CD8-positive, alpha-beta memory T cell (primary cell): ENCODE data around the gene RNF144B. TPM values are rescaled to one million over a fixed set of nuclear protein-coding genes. Genes with fewer than 3 reads are reported as not detected.

Source experiments
- CTCF ChIA-PET: fragments of 350-600 bp; sonication (Branson Sonifier 250); formaldehyde crosslinking; loops from one replicate; lab custom pipeline; 2021; ENCODE audit warnings: antibody characterized with exemption; lab: Charles Lee
- POLR2A ChIA-PET: fragments of 350-600 bp; sonication (Branson Sonifier 250); formaldehyde crosslinking; loops from one replicate; lab custom pipeline; 2021; ENCODE audit warnings: antibody characterized with exemption; lab: Charles Lee
- DNase-seq, 5 donors: peaks; one replicate each; pipeline versions ENCODE4 v3.0.0 to v3.0.0-alpha.2; 2020 to 2022; ENCODE audit warnings: mixed read lengths in 1 of 5
- H3K27ac ChIP-seq: one replicate; pipeline ENCODE4 v1.7.0; 2013; ENCODE audit warnings: low read depth, mild to moderate bottlenecking, low read length, moderate library complexity
- H3K27me3 ChIP-seq: 2 replicates; pipeline ENCODE4 v1.7.0; 2013; ENCODE audit warnings: low read length, mild to moderate bottlenecking; ENCODE audit not compliant: insufficient read depth, poor library complexity, severe bottlenecking
- H3K36me3 ChIP-seq: 2 replicates; pipeline ENCODE4 v1.7.0; 2013; ENCODE audit warnings: mild to moderate bottlenecking, low read length, moderate library complexity; ENCODE audit not compliant: insufficient read depth
- H3K4me1 ChIP-seq: 2 replicates; pipeline ENCODE4 v1.7.0; 2013; ENCODE audit warnings: mild to moderate bottlenecking, low read length, moderate library complexity; ENCODE audit not compliant: insufficient read depth
- H3K4me3 ChIP-seq: 2 replicates; pipeline ENCODE4 v1.7.0; 2013; ENCODE audit warnings: mild to moderate bottlenecking, low read length
- H3K9me3 ChIP-seq: 2 replicates; pipeline ENCODE4 v1.7.0; 2013; ENCODE audit warnings: mild to moderate bottlenecking, low read length
- H3K27ac Mint-ChIP-seq, 8 donors: one replicate each; pipeline ENCODE4 v1.8.0; 2020 to 2021; ENCODE audit warnings: mixed read lengths in 8 of 8, mild to moderate bottlenecking in 6 of 8, inconsistent platforms in 3 of 8, moderate library complexity in 3 of 8
- H3K27me3 Mint-ChIP-seq, 2 donors: one replicate each; pipeline ENCODE4 v1.8.0; 2020 to 2021; ENCODE audit warnings: mixed read lengths in 2 of 2, mild to moderate bottlenecking in 1 of 2, moderate library complexity in 1 of 2
- H3K36me3 Mint-ChIP-seq, 3 donors: one replicate each; pipeline ENCODE4 v1.8.0; 2020 to 2021; ENCODE audit warnings: mixed read lengths in 3 of 3, inconsistent platforms in 1 of 3, mild to moderate bottlenecking in 1 of 3
- H3K4me1 Mint-ChIP-seq, 3 donors: one replicate each; pipeline ENCODE4 v1.8.0; 2020 to 2021; ENCODE audit warnings: mixed read lengths in 3 of 3, inconsistent platforms in 1 of 3, mild to moderate bottlenecking in 1 of 3
- H3K4me3 Mint-ChIP-seq, 7 donors: one replicate each; pipeline ENCODE4 v1.8.0; 2020 to 2021; ENCODE audit warnings: mixed read lengths in 7 of 7, mild to moderate bottlenecking in 6 of 7, moderate library complexity in 4 of 7, inconsistent platforms in 2 of 7
- H3K9me3 Mint-ChIP-seq, 5 donors: one replicate each; pipeline ENCODE4 v1.8.0; 2020 to 2022; ENCODE audit warnings: mixed read lengths in 5 of 5, mild to moderate bottlenecking in 3 of 5, moderate library complexity in 2 of 5, inconsistent platforms in 1 of 5
- polyA plus RNA-seq: library from polyadenylated mRNA; unstranded; fragments of 300-500 nt; fragmentation: Illumina TruSeq; gene quantifications from one replicate; pipeline ENCODE4 v1.2.3, GENCODE V29; 2021
- total RNA-seq, 2 experiments: library from RNA; stranded (reverse); gene quantifications; one replicate each; pipeline ENCODE4 v1.2.3, GENCODE V29; 2021

Gene RNF144B
- total and polyA plus RNA-seq, 3 experiments from 2014 or later: 0.98 to 1.3 (median 1.2) TPM

- ChIA-PET CTCF (interaction anchor here (1.3 kb wide), 1 partner anchor 13 kb away, joined by 3 read pairs; no protein-coding TSS in a partner anchor), POLR2A (no interaction called here)
- Mint-ChIP-seq H3K4me1 (no peaks in the 10 kb centered on the region), H3K27me3 (peaks cover 15% of the 10 kb centered on the region in 2 donors), H3K9me3 (no peaks in the 10 kb centered on the region), H3K27ac (no peak overlapping the region), H3K4me3 (no peak overlapping the region), H3K36me3 (no peaks in the 10 kb centered on the region)
- no peak overlapping the region for H3K27ac ChIP-seq
- DNase-seq: no peak
- H3K4me1 ChIP-seq: no peaks in the 10 kb centered on the region
- H3K4me3 ChIP-seq: no peak overlapping the region
- no peaks in the 10 kb centered on the region for H3K9me3 ChIP-seq
- H3K36me3 ChIP-seq: no peaks in the 10 kb centered on the region
- H3K27me3 ChIP-seq: no peaks in the 10 kb centered on the region
Observed at GRCh38 chr6:18515767-18516166, 128.6 kb downstream of the RNF144B start.

Other genes starting within 250 kb of the RNF144B start
- gene TPMT, start 232.3 kb upstream of the RNF144B start, total RNA-seq: 1 to 10 TPM; 9.1 to 9.7 TPM
- 14.9 TPM for gene TPMT, start 232.3 kb upstream of the RNF144B start, polyA plus RNA-seq
- 10 to 100 TPM; 12.6 to 13.4 TPM for gene KDM1B, start 231.9 kb upstream of the RNF144B start, total RNA-seq
- 0.84 TPM for gene KDM1B, start 231.9 kb upstream of the RNF144B start, polyA plus RNA-seq
- 100 to 1,000 TPM; 174 to 181 TPM for gene DEK, start 122.8 kb upstream of the RNF144B start, total RNA-seq
- gene DEK, start 122.8 kb upstream of the RNF144B start, polyA plus RNA-seq: 90.3 TPM